NCI-H345 (cell line): ENCODE data around the gene GNAI1.

ENCODE experiments used
- DNase-seq: peaks from one replicate; lab custom pipeline; 2025; lab: John Stamatoyannopoulos, UW

Gene GNAI1

DNA sequence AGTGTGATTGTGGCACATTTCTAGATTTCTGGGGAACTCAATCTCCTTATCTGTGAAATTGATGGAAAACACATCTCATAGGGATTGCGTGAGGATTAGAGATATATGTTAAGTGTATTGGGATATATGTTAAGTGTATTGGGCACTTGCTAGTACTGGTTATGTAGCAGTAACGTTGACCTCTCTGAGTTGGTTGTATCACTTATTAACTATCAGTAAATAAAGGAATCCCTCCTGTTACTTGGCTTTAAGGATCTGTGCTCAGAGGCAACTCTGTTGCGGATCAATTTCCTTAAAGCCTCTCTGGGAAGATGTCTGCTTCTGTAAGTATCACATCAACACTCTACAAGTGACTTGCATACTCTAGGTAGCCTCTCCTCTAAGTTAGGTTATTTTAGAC lies 25.2 kb downstream of the GNAI1 start:
- DNase-seq, result no peak

- no peak for DNase-seq
Measured at GRCh38 chr7:80161466-80161865, 26.8 kb downstream of the GNAI1 start.

- DNase-seq, result no peak
Measured at GRCh38 chr7:80165177-80165576, 30.5 kb downstream of the GNAI1 start.

DNA sequence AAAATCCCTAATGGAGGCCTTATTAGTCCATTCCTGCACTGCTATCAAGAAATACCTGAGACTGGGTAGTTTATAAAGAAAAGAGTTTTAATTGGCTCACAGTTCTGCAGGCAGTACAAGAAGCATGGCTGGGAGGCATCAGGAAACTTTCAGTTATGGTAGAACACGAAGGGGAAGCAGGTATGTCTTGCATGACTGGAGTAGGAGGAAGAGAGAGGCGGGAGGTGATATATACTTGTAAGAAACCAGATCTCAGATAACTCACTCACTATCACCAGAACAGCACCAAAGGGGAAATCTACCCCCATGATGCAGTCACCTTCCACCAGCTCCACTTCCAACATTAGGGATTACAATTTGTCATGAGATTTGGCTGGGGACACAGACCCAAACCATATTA lies 35.8 kb downstream of the GNAI1 start:
- no peak for DNase-seq

DNA sequence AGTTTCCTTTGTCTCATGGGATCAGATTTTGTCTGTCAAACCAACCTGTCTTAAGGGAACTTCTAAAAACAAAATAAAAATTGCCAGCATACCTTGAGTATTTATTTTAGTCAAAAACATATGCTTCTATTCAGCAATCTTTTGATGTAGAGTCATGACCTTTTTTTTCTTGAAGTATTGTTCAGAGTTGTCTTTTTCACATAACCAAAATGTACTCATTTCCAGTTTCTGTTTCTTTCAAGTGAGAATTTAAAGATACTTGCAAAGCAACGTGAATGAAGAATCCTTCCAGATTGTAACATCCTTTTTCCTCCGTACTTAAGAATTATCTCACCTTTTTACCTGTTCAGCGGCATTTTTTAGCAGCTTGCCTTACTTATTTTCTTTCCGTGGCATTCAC lies 37.8 kb downstream of the GNAI1 start:
- DNase-seq, result no peak

GRCh38 chr7:80175744-80176143 lies 41.1 kb downstream of the GNAI1 start:
- DNase-seq, result no peak

- no peak for DNase-seq
Measured at GRCh38 chr7:80181411-80181810, 46.8 kb downstream of the GNAI1 start.

GRCh38 chr7:80182630-80183276 lies 48.1 kb downstream of the GNAI1 start:
- DNase-seq, result no peak

DNA sequence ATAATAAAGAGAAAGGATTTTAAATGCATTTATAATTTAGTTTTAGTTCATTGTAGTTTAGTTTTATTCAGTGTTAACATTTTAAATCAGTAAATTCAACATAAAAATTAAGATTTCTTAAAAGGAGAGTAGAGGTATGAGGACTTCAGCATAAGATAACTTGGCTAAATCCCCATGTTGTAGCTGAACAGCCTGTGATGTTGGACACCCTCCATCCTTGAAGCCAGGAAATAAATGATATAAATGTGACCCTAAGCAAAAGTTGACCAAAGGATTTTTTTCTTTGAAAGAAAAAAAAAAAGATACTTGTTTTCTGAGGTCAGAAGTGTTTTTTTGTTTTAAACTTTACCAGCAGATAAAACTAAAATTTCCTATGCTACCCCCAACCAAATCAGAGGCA lies 48.7 kb downstream of the GNAI1 start:
- no peak for DNase-seq

- DNase-seq, result no peak
Measured at GRCh38 chr7:80183900-80184685, 49.5 kb downstream of the GNAI1 start.

GRCh38 chr7:80184693-80185092 lies 50.1 kb downstream of the GNAI1 start:
- no peak for DNase-seq

- no peak for DNase-seq
Measured at GRCh38 chr7:80185571-80185970, 50.9 kb downstream of the GNAI1 start.

DNA sequence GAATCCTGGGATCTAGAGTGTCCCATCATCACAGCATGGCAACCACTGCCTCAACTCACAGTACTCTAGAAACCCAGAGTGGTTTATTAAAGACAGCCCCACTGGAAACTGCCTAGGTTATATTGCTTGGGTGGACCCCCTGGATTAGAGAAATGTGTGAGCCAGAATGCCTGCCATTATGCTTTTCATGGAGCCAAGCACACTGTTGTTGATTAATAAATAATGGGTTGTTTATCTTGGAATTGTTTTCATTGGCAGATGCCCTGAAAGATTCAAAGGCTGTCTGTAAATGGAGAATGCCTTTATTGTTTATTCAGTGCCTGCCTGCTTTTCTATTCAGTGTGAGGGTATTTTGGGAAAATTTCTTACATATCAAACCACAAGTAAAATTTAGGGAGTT lies 52.1 kb downstream of the GNAI1 start:
- DNase-seq, result no peak

DNA sequence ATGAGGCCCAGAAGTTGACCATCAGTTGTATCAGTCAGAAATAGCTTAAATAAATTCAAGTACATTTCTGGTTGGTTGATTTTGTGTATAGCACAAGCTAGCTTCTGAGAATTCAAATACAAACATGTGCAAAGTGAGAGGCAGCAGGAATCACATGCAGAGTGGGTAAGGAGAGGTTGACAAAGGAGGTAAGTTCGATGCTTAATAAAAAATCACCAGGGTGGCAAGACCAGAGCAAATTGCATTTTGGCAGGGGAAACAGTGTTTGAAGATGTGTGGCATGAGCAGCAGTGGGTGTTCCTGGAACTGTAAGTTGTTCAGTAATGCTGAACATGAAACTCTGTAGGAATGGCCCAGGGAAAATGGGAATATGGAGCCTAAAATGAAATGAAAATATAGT lies 52.6 kb downstream of the GNAI1 start:
- no peak for DNase-seq

DNA sequence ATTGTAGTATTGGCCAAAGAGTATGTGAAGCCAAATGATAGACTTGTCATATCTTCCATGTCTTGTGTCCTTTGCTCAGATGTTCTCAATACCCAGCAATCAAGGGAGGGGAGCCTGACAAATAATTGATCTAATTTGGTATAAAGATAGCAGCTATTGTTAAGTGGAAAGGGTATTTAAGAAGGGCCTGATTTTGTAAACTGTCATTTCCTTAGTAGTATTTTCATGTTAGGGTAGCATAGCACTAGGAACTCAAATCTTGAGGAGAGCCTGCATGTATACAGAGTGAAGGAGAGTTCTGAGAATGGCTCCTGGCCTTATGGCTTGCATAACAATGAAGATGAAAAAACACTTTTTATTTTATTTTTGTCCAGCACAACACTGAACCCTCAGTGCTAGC lies 53.1 kb downstream of the GNAI1 start:
- no peak for DNase-seq

GRCh38 chr7:80189638-80190037 lies 55.0 kb downstream of the GNAI1 start:
- DNase-seq, result no peak

DNA sequence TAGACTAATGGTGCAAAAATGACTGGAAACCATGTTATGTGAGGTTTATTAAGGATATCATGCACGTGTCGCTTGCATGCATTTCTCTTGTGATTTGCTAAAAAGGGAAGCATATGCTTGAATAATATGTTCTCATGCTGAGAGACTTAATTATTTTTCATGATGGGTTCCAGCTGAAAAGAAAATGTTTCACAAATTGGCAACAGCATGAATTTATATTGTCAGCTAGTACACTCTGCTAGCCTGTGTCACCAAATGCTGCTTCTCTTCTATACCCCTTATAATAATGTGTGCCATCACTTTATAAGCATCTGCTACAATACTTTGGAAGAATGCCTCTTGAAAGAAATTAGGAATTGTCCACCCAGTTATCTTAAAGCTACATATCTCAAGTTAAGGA lies 63.0 kb downstream of the GNAI1 start:
- no peak for DNase-seq

DNA sequence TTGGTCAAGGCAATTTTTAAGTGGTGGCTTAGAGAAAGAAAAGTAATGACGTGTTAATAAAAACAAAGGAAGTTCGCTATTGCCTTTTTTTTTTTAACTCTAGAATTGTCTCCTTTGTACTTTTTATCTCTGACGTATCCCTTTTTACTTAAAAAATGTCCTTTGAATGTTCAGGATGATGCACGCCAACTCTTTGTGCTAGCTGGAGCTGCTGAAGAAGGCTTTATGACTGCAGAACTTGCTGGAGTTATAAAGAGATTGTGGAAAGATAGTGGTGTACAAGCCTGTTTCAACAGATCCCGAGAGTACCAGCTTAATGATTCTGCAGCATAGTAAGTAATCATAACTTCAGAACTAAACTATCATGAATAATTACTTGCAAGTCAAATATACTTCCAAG lies 64.4 kb downstream of the GNAI1 start:
- DNase-seq, result no peak

- DNase-seq, result no peak
Measured at GRCh38 chr7:80204454-80204853, 69.8 kb downstream of the GNAI1 start.

DNA sequence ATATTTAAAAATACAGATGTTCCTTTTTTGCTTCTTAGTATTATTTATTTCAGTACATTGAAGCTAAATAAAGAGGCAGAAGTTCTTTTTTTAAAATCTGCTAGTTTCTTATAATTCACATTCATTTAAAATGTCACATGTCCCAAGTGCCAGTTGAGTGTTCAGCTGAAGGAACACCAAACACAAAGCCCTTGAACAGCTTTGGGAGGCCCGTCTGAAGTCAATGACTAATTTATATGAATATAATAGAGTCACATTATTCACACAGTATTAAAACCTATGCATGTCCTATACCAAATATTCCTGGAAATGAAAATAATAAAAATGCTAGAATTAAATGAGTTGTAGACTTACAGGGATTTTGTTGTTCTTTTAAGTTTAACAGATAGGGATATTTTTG lies 70.3 kb downstream of the GNAI1 start:
- DNase-seq, result no peak

- no peak for DNase-seq
Measured at GRCh38 chr7:80206763-80207162, 72.1 kb downstream of the GNAI1 start.

- DNase-seq, result no peak
Measured at GRCh38 chr7:80207501-80207900, 72.9 kb downstream of the GNAI1 start.

GRCh38 chr7:80208700-80209099 lies 74.1 kb downstream of the GNAI1 start:
- no peak for DNase-seq

- peak; percentile 77 for DNase-seq
Measured at GRCh38 chr7:80210400-80210799, 75.8 kb downstream of the GNAI1 start.
